ENCODE measurements around the gene RPAIN.

The RPAIN gene, protein sequence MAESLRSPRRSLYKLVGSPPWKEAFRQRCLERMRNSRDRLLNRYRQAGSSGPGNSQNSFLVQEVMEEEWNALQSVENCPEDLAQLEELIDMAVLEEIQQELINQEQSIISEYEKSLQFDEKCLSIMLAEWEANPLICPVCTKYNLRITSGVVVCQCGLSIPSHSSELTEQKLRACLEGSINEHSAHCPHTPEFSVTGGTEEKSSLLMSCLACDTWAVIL

DNA sequence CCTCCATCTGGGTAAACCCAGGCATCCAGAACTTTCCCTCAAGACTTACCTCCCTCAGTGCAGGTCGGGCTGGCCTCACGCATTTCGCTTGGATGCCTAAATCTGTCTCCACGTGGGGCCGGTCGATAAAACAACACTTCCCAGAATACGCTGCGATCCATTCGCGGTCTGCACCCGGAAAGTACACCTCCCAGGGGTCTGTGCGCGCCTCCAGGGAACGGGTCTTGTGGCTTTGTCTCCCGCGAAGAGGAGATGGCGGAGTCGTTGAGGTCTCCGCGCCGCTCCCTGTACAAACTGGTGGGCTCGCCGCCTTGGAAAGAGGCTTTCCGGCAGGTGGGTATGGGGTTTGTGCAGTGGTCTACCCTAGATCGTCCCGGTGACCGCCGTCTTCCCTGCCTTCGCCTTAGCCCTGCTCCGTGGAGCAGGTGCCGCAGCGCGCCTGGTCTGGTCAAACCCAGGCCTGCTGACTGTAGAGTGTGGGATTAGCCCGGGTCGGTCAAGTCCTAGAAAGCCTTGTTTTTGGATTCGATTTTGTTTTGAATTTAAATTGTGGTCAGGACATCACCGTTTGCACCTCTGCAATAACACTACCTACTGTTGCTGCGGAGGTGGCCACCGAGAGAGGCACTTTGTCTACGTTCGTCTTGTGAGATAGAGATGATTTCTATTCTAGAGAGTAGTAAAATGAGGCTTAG is at the start of gene RPAIN:
Gene RPAIN (plus strand): TSS at position 224 of the 695 bp plus-strand sequence. CDS start 29 bp downstream, at position 253.
- peak; percentile 86 to 88 for DNase-seq

DNA sequence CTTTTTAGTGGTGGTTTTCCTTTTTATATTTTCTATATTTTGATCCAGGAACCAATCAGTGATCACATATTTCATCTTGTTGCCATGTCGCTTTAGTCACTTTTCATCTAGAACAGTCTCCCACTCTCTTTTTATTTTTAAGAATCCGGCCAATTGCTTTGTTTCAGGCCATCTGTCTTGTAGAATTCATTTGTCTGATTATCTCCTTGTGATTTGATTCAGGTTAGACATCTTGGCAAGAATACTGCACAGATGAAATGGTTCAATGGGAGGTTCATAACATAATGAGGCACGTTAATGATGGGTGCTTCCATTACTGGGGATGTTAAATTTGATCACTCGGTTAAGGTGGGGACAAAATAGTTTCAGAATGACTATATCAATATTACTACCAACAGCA is 49.6 kb upstream of the RPAIN start:
- no peak for DNase-seq

DNA sequence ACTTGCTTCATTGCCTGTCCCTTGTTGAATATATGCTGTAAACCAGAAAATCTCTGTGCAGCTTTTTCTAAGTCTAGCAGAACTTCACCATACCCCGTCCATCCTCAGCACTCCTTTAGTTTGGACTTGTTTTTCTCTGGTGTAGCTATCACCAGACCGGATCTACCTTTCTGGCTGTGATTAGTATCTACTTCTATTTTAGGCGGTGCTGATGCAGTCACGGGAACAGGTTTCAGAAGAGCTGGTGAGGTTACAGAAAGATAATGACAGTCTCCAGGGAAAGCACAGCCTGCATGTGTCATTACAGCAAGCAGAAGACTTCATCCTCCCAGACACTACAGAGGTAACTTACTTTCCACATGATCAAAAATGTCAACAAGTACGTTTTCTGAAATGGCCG is 46.9 kb upstream of the RPAIN start:
- DNase-seq: no peak

DNA sequence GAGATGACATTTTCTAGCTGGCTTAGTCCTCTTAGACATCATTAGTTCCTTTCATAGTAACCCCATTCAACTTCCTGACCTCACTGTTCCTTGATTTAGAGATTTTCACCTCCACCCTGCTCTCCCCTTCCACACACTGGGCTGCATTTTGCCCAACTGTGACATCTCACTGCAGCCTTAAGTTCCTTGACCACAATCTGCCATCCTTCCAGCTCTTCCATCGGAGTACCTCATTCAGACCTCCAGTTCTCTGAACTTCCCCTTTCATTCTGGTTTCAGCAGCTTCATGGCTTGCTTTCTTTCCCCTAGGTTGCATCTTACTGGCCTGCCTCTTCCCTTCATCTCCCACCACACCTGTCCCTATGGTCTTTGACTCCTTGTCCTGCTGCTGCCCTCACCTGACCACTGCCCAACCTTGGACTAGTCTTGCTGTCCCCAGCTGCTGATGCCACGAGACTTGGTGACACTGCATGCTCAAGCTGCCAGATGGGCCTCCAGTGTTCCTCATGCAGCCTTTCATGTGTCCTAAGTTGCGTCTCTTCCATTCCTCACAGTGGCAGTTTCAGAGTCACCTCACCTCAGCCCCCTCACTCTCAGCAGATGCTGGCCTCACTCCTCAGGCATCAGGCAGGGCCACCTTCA is 41.3 kb upstream of the RPAIN start:
- no peak for DNase-seq

DNA sequence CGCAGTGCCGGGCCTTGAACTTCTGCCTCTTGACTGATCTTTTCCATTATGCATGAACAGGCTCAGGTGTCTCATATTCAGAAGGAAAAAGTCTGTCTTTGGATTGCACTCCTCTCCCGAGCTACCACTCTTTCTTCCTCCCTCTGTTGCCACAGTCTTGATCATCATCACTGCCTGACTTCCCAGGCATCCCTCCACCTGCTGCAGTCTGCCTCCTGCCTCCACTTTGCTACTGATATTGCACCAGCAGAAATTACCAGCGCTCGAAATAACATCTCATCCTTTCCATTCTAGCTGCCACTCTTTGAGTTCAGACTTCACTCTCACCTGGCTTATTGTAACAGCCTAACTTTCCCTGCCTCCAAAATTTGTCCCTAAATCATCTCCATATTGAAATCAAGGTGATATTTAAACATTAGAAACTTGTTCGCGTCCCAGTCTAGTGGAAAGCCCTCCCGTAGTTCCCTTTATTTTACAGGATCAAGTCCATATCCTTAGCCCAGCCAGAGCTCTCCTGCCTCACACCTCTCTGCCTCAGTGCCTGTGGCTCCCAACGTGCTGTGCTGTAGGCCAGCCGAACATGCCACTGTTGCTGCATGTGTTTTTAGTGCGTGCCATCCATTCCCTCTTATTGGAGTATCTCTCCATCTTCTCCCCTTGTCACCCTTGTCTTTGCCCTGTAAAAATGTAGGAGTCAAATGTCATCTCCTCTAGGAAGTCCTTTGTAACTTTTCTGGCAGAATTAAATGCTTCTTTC is 40.5 kb upstream of the RPAIN start:
- DNase-seq: no peak

DNA sequence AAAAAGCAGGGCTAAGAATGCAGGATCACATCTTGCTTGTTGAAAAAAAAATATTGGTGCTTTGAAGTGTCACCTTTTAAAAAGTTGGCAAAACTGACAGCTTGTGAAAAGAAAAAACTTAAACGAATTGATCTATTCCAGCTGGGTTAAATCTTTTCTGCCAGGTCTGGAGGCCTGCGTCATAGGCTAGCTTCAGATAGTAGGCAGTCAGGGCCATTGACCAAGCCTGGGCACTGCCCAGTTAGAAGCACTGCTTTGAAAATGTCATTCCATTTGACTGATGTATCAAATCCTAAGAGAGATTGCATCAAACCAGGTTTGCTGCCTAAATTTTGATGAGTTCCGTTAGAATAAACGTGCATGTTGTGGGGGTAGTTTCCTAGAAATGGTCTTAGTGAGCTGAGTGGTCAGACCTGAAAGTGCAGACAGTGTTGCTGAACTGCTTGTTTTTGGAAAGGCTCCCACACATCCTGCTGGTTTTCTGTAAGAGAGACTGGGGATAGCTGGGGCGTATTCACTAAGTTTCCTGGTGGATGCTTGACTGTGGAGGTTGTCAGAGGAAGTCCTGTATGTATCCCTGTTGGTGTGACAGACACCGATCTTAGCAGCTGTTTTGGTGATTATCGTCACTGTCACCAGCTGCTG is 39.4 kb upstream of the RPAIN start:
- no peak for DNase-seq

DNA sequence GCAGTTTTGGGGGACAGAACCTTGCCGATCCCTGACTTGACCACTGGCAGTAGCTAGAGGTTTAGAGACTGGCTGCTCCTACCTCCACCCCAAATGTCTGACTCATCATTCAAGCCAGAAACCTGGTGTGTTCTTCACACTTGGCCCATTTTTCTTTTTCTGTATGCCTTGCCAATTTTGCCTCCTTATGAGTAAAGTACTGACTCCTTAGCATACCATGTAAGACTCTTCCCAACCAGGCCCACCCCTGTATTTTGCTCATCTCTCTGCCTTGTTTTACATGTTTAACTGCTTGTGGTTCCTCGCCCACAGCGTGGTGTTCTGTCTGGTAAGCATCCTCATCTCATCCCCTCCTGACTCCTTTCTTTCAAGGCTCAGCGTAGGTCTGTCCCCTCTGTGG is 38.4 kb upstream of the RPAIN start:
- DNase-seq: no peak

DNA sequence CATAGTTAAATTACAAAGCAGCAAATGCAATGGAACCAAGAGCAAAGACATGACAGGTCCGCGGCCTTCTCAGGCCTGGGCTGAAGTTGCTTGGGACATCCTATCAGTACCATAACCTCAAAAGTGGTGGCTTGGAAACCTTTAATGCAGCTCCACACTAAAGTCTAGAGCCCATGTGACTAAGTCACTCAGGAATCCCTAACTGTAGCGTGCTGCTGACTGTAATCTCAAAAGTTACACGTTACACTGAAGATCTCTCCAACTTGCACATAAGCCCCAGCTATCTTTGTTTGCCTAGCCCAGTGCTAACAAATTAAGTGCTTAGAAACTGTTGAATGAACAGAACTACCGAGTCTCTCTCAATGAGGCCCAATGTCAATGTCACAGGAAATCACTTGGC is 28.3 kb upstream of the RPAIN start:
- DNase-seq: no peak

DNA sequence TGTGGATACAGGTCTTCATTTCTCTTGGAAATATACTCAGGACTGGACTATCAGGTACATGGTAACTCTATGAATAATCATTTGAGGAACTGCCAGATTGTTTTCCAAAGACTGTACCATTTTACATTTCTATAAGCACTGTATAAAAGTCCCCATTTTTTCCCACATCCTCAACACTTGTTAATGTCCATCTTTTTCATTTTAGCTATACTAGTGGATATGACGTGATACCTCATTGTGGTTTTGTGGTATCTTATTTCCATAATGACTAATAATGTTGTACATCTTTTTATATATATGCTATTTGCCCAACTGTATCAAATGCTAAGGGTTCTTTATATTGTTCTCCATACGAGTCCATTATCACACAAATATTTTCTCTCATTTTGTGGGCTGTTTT is 23.4 kb upstream of the RPAIN start:
- no peak for DNase-seq

DNA sequence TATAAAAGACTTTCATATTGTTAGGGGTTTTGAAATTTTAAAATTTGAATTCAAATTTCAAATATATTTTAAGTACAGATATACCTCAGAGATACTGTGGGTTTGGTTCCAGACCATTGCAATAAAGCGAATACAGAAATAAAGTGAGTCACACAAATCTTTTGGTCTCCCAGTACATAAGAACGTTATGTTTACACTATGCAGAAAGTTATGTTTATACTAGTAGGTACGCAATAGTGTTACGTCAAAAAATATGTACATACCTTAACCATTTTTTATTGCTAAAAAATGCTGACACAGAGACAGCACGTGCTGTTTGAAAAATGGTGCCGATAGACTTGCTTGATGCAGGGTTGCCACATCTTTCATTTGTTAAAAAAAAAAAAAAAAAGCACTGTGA is 20.2 kb upstream of the RPAIN start:
- no peak for DNase-seq

DNA sequence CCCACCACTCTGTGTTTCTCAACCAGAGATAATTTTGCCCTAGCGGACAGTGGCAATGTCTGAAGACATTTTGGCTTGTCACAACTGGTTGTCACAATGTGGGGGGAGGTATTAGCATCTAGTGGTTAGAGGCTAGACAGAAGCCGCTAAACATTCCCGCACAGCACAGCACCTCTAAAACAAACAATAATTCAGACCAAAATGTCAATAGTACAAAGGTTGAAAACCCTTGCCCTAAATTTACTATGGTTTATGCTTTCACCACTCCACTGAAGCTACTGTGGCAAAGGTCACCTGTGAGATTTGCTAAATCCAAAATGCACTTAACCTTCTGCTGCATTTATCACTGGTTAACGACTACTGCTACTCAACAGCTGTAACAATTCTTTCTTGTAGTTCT is 14.6 kb upstream of the RPAIN start:
- no peak for DNase-seq

DNA sequence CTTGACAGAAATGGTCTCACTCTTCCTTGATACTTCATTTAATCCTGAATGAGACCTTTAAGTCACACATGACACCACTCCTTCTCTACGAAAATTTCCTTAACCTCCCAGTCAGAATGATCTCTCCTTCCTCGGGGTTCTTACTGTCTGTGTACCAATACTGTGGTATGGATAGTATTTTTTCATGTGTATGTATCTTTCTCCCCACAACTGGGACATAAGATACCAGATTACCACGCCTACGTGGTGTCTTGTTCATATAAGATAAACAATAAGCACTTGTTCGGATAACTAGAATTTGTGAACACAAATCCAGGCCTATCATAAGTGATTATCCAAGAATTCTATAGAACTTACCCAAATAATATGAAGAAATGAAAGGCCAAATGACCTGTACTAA is 11.8 kb upstream of the RPAIN start:
- DNase-seq: no peak

DNA sequence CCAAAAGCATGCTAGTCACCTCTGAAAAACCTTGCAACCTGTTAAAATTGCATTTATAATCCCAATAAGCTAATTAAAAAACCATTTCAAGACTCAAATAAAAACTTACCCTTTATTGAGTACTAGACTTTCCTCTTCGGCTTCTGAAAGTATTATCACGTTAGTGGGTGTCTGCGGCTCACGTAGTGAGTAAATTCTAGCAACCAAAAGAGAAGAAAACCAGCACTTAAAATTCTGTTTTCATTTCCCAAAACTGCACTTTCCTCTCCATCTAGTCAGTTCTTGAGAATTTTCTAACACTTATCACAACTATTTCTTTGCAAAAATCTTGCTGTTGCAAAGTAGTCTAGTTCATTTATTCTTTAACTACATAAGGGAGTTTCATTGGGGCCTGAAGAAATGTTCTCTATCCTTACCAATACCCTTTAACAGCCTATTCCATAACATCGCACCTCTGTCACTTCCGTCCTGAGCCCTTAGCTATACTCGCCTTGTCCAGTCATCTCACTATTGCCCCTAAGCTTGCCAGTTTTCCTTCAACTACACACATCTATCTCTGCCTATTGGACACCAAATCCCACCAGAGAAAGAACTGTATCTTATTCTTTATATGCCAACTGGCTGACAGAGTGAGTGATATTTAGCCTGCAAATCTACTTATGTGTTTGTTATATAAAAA is 9.2 kb upstream of the RPAIN start:
- DNase-seq: no peak

DNA sequence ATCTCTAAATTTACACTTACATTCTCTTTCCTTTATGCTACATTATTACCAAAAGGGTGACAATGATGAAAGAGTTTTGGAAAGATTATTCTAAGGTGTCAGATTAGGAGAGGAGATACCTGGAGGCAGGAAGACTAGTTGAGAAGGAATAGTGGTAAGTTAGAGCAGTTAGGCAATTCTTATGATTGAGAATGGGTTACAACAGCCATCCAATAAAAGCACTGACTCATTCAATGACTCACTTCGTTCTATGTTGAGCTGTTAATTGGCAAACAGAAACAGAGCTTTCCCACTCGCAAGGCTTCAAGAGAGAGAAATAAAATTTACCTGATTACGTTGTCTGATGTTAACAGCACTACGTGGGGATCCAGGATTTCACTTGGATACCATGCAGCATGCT is 6.3 kb upstream of the RPAIN start:
- DNase-seq: no peak

DNA sequence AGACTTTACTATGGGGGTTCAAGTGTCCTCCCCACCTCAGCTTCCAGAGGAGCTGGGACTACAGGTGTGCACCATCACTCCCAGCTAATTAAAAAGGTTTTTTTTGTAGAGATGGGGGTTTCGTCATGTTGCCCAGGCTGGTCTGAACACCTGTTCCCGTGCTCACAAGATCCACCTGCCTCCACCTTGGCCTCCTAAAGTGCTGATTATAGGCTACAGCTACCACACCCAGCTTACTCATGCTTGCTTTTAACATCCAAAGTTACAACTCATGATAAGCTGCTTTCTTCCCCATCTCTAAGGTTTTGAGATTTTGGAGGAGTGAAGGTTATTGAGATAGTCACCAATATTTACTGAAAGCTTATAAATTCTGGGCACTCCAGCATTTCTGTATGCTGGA is 3.1 kb upstream of the RPAIN start:
- DNase-seq: no peak

DNA sequence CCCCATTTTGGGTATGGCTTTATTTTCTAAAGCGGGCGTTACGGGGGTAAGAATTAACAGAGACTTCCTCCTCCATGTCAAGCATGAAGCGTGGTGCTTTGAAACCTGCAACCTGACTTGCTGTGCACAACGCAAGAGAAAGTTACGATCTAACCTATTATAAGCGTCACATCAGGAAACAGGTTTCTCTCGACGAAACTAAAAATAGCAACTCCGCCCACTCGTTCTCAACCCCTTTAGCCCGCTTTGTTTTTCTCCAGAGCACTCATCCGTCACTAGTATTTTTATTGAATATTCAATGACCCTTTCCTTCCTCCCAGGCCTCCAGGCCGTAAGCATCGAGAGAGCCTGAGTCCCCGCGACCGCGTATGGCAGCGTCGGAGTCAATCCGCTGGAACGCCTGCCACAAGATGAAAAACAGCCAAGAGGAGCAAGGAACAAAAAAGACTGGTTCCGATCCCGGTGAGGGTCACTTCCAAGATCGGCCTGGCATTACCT is 1.1 kb upstream of the RPAIN start:
- peak; percentile 84 to 85 for DNase-seq

DNA sequence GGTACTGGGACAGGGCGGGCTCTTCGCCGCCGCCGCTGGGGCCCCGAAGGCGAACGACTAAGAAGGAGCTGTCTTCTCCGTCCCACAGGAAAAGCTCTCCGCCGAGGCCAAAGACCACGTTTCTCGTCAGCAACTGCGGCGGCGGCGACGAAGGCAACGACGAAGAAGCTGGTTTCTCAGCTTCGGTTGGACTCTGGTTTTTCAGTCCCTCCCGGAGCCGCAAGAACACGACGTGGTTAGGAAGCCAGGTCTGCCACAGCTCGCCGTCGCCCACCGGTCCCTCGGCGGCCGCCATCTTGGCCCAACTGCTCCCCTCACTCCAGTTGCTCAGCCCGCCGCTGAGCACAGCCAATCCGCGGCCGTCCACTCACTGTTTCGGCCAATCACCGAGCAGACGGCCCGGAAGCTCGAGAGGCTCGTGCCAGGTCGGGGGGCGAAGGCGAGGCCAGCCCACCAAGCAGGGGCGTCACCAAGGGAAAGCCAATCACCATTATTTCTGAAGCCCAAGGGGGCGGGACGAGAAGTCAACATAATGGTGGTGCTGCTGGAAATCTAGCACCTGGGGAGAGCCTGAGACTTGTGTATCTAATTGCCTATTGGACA is 525 bp upstream of the RPAIN start, which contains the start of gene NUP88:
Gene NUP88 (minus strand): TSS at position 307 of the 603 bp plus-strand sequence. CDS start 12 bp downstream, at position 295.
- DNase-seq: peak; percentile 95 to 96

DNA sequence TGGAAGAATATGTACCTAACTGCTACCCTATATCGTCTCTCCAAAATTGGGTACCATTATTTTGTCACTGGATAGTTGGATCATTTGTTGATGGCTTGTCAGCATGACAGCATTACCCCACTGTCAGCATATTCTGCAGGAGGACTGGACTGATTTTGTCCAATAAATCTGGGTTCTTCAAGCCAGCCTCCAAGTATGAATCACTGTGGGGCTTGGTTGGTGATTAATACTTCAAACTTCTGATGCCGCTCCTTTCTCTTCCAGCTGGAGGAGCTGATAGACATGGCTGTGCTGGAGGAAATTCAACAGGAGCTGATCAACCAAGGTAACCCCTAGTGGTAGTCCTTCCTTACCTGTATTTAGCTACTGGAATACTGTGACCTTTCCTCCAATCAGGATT is 2.5 kb downstream of the RPAIN start:
- no peak for DNase-seq

DNA sequence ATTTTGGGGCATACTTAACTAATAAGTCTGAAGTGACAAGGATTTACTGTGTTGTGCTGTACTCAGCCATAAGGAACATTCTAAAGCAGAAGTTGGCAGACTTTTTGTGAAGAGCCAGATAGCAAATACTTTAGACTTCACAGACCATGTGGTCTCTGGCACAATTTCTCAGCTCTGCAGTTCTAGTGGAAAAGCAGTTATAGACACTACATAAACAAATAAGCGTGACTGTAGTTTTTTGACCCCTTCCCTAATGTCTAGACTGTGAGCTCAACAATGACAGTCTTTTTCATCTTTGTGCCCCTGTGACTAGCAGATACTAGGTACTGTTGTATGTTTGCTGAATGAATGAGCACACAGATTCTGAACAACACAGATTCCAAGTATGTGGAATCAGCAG is 4.9 kb downstream of the RPAIN start:
- DNase-seq: no peak

DNA sequence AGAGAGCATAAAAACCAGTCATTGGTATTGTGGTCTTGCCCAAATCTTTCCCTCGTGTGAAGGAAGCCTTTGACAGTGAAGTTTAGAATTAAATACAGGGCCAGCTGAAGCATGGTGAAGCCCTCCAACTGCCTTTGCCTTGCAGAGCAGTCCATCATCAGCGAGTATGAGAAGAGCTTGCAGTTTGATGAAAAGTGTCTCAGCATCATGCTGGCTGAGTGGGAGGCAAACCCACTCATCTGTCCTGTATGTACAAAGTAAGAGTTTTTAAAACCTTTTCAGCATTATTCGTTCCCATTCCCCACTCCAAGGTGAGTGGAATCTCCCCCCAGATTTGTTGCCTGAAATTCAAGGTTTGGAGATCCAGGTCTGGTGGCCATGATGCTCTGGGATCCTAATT is 5.8 kb downstream of the RPAIN start:
- DNase-seq: no peak

DNA sequence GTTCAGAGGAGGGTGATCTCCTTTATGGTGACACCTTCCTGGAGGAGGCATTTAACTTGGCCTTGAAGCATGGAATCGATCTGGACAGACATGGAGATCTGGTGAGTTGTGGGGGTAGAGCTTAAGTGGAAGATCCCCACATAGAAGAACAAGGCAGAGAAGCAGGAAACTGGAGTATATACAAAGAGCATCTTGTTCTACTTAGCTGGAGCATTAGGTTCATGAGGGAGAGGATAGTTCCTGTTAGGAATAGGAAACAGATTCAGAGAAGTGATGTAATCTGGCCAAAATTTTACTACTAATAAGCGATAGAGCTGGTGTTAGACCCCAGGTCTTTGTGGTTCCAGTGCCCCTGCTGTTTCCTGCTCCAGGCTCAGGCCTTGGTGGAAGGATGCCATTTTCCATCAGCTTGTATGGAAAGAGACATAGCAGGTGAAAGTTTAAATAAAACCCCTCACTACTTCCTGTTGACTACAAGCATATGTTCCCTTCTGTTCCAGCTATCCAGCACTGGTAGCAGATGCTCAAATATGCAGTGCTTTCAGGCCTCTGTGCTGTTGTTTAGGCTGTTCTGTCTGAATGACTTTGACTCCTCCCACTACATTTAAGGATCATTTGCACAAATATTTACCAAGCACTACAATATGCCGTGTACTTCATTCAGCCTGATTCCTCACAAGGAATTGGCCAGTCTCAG is 9.4 kb downstream of the RPAIN start:
- DNase-seq: no peak

Measured in CD4-positive, alpha-beta T cell treated with Interleukin-4 for 1 hour (primary cell).